BJ (cell line): Measurements from ENCODE around the gene PPP1CA. TPM values are rescaled to one million over a fixed set of nuclear protein-coding genes. Genes with fewer than 3 reads are reported as not detected.

Experiments used
- CTCF ChIA-PET: fragments of 350-600 bp; formaldehyde crosslinking; extraction: SDS; loops from one replicate; lab custom pipeline; 2021; ENCODE audit warnings: antibody characterized with exemption, inconsistent platforms; lab: Yijun Ruan, JAX
- POLR2A ChIA-PET: fragments of 300-600 bp; sonication (Branson Sonifier 250); formaldehyde crosslinking; extraction: SDS; loops from one replicate; lab custom pipeline; 2021; ENCODE audit warnings: antibody characterized with exemption; lab: Charles Lee
- DNase-seq: peaks from one replicate; pipeline ENCODE4 v3.0.0-alpha.2; 2011; ENCODE audit warnings: low read depth
- H3K27me3 ChIP-seq: 2 replicates; pipeline ENCODE4 v1.6.0; 2011; ENCODE audit warnings: low read length; ENCODE audit not compliant: control insufficient read depth, insufficient read depth
- H3K36me3 ChIP-seq: 2 replicates; pipeline ENCODE4 v1.5.1; 2011; ENCODE audit warnings: low read length; ENCODE audit not compliant: control insufficient read depth, insufficient read depth
- H3K4me3 ChIP-seq: 2 replicates; pipeline ENCODE4 v1.5.1; 2011; ENCODE audit warnings: low read depth, mild to moderate bottlenecking, control low read depth, low read length
- CTCF ChIP-seq: IDR thresholded peaks from 2 replicates; pipeline ENCODE4 v1.5.1; 2011; ENCODE audit warnings: low read depth, mild to moderate bottlenecking, control low read depth, inconsistent platforms, low read length, moderate library complexity; ENCODE audit not compliant: insufficient read depth
- polyA plus RNA-seq: library from polyadenylated mRNA; depleted of rRNA; stranded (reverse); fragments of >200 nt; gene quantifications from 2 replicates; pipeline ENCODE4 v1.2.3, GENCODE V29; 2011

PPP1CA gene
- polyA plus RNA-seq, 1 experiment = 233 TPM

- H3K4me3 ChIP-seq = peak overlapping the region; percentile 72
- TF ChIP-seq CTCF = no peak
- ChIA-PET POLR2A (interaction anchor here (0.6 kb wide), 1 partner anchor 9 kb away, joined by 8 read pairs; no protein-coding TSS in a partner anchor), CTCF (interaction anchor here (1.4 to 24.6 kb wide), 5 partner anchors 9 to 134 kb away, joined by 3 to 892 read pairs (median 78); partner anchors contain the start of gene POLD4)
- H3K27me3 ChIP-seq = no peaks in the 10 kb centered on the region
- DNase-seq = no peak
- peaks cover 2% of the 10 kb centered on the region for H3K36me3 ChIP-seq
These were observed 29.2 kb downstream of the PPP1CA start for GRCh38 chr11:67372321-67372992.

GRCh38 chr11:67371911-67372320, 29.7 kb downstream of the PPP1CA start:
- ChIA-PET CTCF (interaction anchor here (1.2 to 24.6 kb wide), 5 partner anchors 10 to 110 kb away, joined by 4 to 892 read pairs (median 78); partner anchors contain the start of gene POLD4), POLR2A (no interaction called here)
- H3K4me3 ChIP-seq = peak overlapping the region; percentile 72
- H3K36me3 ChIP-seq = peaks cover 2% of the 10 kb centered on the region
- no peaks in the 10 kb centered on the region for H3K27me3 ChIP-seq
- DNase-seq = no peak
- no peak for TF ChIP-seq CTCF

GRCh38 chr11:67371189-67371910, 30.3 kb downstream of the PPP1CA start:
- no peak for DNase-seq
- no peaks in the 10 kb centered on the region for H3K27me3 ChIP-seq
- H3K36me3 ChIP-seq = peaks cover 2% of the 10 kb centered on the region
- H3K4me3 ChIP-seq = peak overlapping the region; percentile 72
- ChIA-PET POLR2A (no interaction called here), CTCF (interaction anchor here (0.6 to 24.6 kb wide), 10 partner anchors 10 to 110 kb away, joined by 3 to 892 read pairs (median 6); partner anchors contain the start of genes POLD4, PPP1CA and RAD9A)
- peak; percentile 74 for TF ChIP-seq CTCF

GRCh38 chr11:67370351-67371076, 31.1 kb downstream of the PPP1CA start:
- CTCF ChIA-PET = interaction anchor here (0.6 to 24.6 kb wide), 12 partner anchors 11 to 213 kb away, joined by 3 to 892 read pairs (median 5); partner anchors contain the start of genes GSTP1, POLD4, PPP1CA and RAD9A
- TF ChIP-seq CTCF = no peak
- no peak for DNase-seq
- Histone ChIP-seq H3K27me3 (no peaks in the 10 kb centered on the region), H3K4me3 (peak overlapping the region; percentile 15), H3K36me3 (peaks cover 5% of the 10 kb centered on the region)
- POLR2A ChIA-PET = no interaction called here
